GM18505 (cell line): ENCODE measurements around the gene ARHGAP22.

Experiments
- ATAC-seq: cut with Tn5 transposase; IDR thresholded peaks from one replicate; pipeline ENCODE4 v1.9.1; 2021; ENCODE audit not compliant: unreplicated experiment
- POLR2A ChIP-seq: IDR thresholded peaks from 4 replicates; pipeline ENCODE4 v1.6.1; 2011; ENCODE audit warnings: borderline replicate concordance; ENCODE audit not compliant: insufficient read depth, insufficient read length; ENCODE audit errors: extremely low read depth

ARHGAP22 gene

GRCh38 chr10:48458662-48459048 is 146.2 kb downstream of the ARHGAP22 start:
- TF ChIP-seq POLR2A, result no peak
- no peak for ATAC-seq

DNA sequence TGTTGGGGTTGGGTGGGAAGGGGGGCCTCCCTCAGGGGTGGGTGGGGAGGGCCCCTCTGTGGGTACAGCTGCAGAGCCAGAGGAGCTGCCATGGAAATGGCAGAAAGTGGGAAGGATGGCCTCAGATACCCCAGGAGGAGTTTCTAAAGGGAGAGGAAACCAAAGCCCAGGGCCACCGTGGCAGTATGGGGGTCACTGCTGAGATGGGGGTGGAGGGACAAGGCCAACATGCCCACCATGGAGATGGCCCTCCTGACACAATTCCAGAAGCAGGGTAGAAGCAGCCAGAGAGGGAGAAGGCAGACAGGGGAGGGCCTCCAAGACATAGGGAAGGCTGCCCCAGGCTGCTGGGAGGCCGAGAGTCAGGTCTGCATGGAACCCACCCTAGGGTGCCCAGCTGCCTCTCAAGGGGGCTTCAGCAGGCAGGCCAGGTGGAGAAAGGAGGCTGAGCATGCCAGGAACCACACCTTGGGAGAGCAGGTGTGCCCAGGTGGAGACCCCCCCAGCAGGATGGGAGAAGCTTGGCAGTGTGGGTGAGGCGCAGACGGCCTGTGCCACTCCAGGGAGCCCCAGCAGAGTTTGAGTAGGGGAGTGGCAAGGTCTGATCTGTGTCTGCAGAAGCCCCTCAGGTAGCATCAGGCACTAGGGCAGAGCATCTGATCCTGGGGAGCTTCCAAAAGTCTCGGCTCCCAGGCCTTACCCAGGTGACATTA is 146.8 kb downstream of the ARHGAP22 start:
- no peak for TF ChIP-seq POLR2A
- no peak for ATAC-seq

DNA sequence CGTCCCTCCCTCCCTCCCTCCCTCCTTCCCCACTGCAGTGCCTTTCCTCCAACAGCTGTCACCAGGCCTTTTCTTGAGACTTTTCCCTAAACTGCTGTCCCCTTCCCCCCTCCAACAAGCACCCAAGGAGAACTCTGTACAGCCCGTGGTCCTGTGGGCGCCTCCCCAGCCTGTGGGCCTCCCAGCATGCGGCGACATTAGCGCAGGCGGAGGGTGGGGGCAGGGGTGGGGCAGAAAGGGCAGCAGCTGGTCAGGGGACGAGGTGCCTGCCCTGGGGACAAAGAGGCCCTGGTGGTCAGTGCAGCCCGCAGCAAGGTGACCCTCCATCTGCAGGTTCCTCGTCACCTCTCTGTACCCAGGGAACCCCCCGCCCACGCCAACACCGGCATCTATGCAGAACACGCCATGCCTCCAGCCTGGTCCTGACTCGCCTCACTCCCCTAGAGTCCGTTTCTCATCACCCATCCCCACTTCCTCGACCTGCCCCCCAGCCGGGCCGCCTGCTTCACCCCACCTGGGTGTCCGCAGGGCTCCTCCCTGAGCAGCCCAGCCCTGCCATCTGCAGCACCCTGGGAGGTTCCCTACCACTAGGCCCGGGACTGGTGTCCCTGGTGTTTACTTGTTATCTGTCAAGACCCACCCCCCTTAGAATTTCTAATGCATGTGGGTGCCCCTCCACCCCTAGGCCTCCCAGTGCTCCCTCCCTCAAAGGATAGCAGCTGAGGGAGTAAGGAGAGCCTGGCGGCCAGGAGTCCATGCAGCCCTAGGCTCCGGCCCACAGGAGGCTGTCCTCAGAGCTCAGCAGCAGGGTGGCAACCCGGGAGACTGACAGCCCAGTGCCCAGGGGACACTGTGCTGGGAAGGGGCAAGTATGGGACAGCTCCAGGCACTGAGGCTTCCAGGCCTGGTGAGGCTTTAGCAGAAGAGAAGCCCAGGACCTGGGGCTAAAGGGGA is 147.8 kb downstream of the ARHGAP22 start:
- no peak for ATAC-seq

GRCh38 chr10:48456361-48456804 is 148.5 kb downstream of the ARHGAP22 start:
- ATAC-seq, result no peak

More for the DNA sequence above, 147.8 kb downstream of the ARHGAP22 start:
- no peak for TF ChIP-seq POLR2A

GRCh38 chr10:48455392-48456151 is 149.3 kb downstream of the ARHGAP22 start:
- ATAC-seq, result no peak
- TF ChIP-seq POLR2A, result no peak

More at GRCh38 chr10:48456361-48456804, 148.5 kb downstream of the ARHGAP22 start:
- TF ChIP-seq POLR2A, result no peak

DNA sequence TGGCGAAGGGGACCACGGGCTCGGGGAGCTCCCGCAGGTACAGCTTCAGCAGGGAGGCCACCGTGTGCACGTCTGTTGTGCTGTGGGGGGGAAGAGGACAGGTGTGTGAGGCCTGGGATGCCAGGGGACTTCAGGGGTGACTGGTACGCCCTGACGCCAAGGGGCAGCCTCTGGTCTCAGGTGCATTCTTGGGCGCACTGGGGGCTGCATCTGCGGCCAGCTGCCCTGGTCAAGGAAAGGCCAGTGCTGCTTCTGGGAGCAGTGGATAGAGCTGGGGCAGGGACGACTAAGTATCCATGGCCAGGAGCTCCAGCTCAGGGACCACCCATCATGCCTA is 149.8 kb downstream of the ARHGAP22 start:
- no peak for ATAC-seq
- TF ChIP-seq POLR2A, result no peak

- no peak for ATAC-seq
- no peak for TF ChIP-seq POLR2A
Observed at GRCh38 chr10:48454302-48455054, 150.4 kb downstream of the ARHGAP22 start.

- ATAC-seq, result no peak
- no peak for TF ChIP-seq POLR2A
Observed at GRCh38 chr10:48453451-48454301, 151.2 kb downstream of the ARHGAP22 start.

DNA sequence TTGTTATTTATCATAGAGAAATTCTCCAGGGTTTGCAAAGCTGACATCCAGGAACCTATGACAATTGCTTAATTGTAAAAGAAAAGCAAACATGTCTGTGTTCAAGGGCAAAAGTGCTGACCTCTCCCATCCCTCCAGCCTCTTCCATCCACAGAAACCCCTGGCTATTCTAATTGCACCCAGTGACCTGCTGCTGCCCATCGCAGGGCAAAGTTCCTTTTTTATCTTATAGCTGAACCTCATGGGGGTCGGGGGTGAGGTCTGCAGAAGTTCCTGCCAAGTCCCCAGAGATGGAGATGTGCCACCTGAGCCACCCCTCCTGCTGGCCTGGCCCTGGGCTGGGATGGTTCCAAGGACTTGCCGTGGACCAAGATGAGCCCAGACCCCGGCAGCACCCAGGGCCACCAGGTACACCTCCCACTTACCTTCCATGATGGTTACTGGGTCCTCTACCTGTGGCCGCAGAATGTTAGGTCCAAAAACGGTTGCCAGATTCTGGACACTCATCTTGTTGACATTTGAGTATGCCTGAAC is 151.9 kb downstream of the ARHGAP22 start:
- no peak for TF ChIP-seq POLR2A
- ATAC-seq, result no peak

DNA sequence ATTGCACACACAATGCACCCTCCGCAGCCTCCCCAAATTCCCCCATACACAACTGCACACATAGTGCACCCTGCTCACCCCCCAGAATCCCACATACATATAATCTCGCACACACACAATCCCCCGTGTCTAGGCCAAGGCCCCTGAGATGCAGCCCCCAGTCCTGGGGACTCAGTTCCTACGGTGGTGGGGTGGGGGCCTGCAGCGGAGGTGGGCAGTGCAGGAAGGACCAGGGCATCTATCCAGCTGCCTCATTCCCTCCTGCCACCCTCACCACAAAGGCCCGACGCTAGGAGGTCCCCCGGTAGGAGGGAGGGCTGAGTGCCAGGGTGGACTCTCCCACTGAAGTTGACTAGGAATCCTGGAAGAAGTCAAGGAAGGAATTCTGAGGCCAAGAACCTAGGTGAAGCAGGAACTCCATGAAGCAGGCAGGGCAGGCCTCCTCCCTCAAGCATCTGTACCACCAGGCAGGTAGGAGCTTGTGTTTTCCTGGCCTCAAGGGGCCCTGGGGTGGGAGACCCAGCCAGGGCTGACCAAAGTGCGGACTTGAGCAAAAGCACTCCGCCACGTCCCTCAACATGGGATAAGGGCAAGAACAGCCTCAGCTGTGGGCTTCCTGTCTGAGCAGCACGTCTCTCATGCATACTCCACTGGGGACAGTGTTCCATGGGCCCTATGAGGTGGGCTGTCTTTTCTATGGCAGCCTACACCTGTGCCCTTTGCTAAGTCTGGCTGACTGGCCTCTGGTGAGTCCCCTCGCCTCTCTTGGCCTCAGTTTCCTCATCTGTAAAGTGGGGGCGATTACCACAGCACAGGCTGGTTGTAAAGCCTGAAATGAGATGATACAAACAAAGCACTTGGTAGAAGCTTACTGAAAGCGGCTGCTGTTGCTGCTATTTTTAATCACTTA is 152.6 kb downstream of the ARHGAP22 start:
- TF ChIP-seq POLR2A, result no peak
- no peak for ATAC-seq

DNA sequence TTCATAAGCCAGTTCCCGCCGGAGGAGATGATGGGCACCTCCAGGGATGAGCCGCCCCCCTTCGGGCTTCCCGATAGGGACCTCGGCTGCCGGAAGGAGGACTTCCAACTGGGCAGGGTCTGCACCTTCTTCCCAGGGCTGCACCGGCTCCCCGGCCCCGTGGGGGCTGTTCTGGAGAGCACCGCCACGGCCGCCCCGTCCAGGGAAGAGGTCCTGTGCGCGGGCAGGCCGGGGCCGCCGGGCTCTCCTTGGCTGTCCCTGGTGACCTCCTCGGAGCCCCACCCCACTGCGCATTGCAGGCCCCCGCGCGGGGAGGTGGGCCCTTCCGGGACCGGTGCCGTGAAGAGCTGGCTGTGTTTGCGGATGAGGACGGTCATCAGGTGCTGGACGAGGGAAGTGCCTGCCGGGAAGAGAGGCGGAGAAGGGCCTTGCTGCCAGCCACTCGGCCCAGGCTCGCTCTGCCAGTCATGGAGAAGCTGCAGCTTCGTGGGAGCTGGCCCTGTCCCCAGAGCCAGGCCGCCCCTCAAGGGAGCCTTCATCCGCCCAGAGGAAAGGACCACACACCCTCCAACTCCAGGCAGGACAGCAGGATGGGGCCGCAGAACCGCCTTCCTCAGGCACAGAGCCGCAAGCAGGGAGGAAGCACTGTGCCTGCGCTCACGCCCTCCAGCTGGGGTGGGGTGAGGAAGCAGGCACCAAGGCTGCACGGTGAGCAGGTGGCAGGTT is 154.0 kb downstream of the ARHGAP22 start:
- no peak for TF ChIP-seq POLR2A
- ATAC-seq, result no peak
